B cell (primary cell): ENCODE measurements around the gene CYP1A1. TPM values are rescaled to one million over a fixed set of nuclear protein-coding genes. Genes with fewer than 3 reads are reported as not detected.
"Not testable (repeated sequence)": the region's sequence is repeated elsewhere in the genome, so short reads cannot be mapped to it uniquely, and the experiment has no call there.

Experiments
- ATAC-seq: fragments of 200-7000 bp; cut with Tn5 transposase; one replicate; pipeline ENCODE4 v1.10.0; 2021; ENCODE audit warnings: low read depth, mild to moderate bottlenecking, moderate number of reproducible peaks, moderate library complexity
- CTCF ChIA-PET: fragments of 350-600 bp; sonication (Branson Sonifier 250); formaldehyde crosslinking; loops from one replicate; lab custom pipeline; 2021; ENCODE audit warnings: antibody characterized with exemption, inconsistent platforms; lab: Charles Lee
- POLR2A ChIA-PET: fragments of 350-600 bp; sonication (Branson Sonifier 250); formaldehyde crosslinking; loops from one replicate; lab custom pipeline; 2021; ENCODE audit warnings: antibody characterized with exemption; lab: Charles Lee
- DNase-seq: peaks from one replicate; pipeline ENCODE4 v3.0.0; 2013
- H2AFZ ChIP-seq: 2 replicates; pipeline ENCODE4 v1.6.1; 2012; ENCODE audit warnings: mild to moderate bottlenecking, low read depth, low read length; ENCODE audit not compliant: insufficient read depth, poor library complexity, severe bottlenecking
- H3K27ac ChIP-seq, 2 donors: 1 replicate in 1 of 2; 2 replicates in 1 of 2; pipeline ENCODE4 v1.5.1; 2012 to 2013; ENCODE audit warnings: low read length in 2 of 2, mild to moderate bottlenecking in 2 of 2, moderate library complexity in 1 of 2
- H3K27me3 ChIP-seq, 4 experiments: fragments of 200-600 bp in 1 of 4; sonication (generic) in 1 of 4; replicated peaks in 1 of 4; 1 replicate in 2 of 4; 2 replicates in 2 of 4; pipeline versions ENCODE4 v1.6.1 to v1.7.0; 2013 to 2016; ENCODE audit warnings: low read length in 3 of 4, mild to moderate bottlenecking in 2 of 4, mixed read lengths in 1 of 4, moderate library complexity in 1 of 4; ENCODE audit not compliant: insufficient read depth in 4 of 4, control insufficient read depth in 3 of 4; ENCODE audit errors: control extremely low read depth in 1 of 4
- H3K36me3 ChIP-seq, 2 experiments: replicated peaks in 1 of 2; 1 replicate in 1 of 2; 2 replicates in 1 of 2; pipeline versions ENCODE4 v1.6.1 to v1.7.1; 2013; ENCODE audit warnings: low read length in 1 of 2; ENCODE audit not compliant: insufficient read depth in 2 of 2, control insufficient read depth in 1 of 2; ENCODE audit errors: control extremely low read depth in 1 of 2, extremely low read depth in 1 of 2
- H3K4me1 ChIP-seq, 2 donors: fragments of 200-600 bp in 1 of 2; sonication (generic) in 1 of 2; 1 replicate in 1 of 2; 2 replicates in 1 of 2; pipeline versions ENCODE4 v1.5.1 to v1.6.1; 2013 to 2017; ENCODE audit warnings: low read length in 2 of 2; ENCODE audit not compliant: control insufficient read depth in 2 of 2, insufficient read depth in 2 of 2
- H3K4me2 ChIP-seq: replicated peaks from 2 replicates; pipeline ENCODE3; 2012; ENCODE audit warnings: mild to moderate bottlenecking, low read depth, low read length; ENCODE audit not compliant: poor library complexity, severe bottlenecking
- H3K4me3 ChIP-seq, 5 experiments: fragments of 200-600 bp in 1 of 5; sonication (generic) in 1 of 5; 1 replicate in 3 of 5; 2 replicates in 2 of 5; pipeline versions ENCODE4 v1.5.1 to v1.7.0; 2011 to 2016; ENCODE audit warnings: low read length in 4 of 5, mild to moderate bottlenecking in 4 of 5, low read depth in 2 of 5, control low read depth in 1 of 5, moderate library complexity in 1 of 5; ENCODE audit not compliant: insufficient read depth in 1 of 5; ENCODE audit errors: control extremely low read depth in 1 of 5, extremely low read depth in 1 of 5
- H3K79me2 ChIP-seq: fragments of 200-600 bp; sonication (generic); one replicate; pipeline ENCODE4 v1.6.0; 2016; ENCODE audit warnings: low read length; ENCODE audit not compliant: control insufficient read depth, insufficient read depth
- H3K9ac ChIP-seq: fragments of 200-600 bp; sonication (generic); 2 replicates; pipeline ENCODE4 v1.6.1; 2017; ENCODE audit warnings: mild to moderate bottlenecking, low read length, moderate library complexity
- H3K9me3 ChIP-seq, 3 donors: one replicate each; pipeline versions ENCODE4 v1.6.1 to v1.7.1; 2013; ENCODE audit warnings: low read length in 2 of 3; ENCODE audit not compliant: control insufficient read depth in 2 of 3, insufficient read depth in 1 of 3; ENCODE audit errors: control extremely low read depth in 1 of 3
- H4K20me1 ChIP-seq: 2 replicates; pipeline ENCODE4 v1.6.0; 2012; ENCODE audit warnings: mild to moderate bottlenecking, low read length; ENCODE audit not compliant: insufficient read depth, control insufficient read depth, poor library complexity, severe bottlenecking
- H3K27ac Mint-ChIP-seq: one replicate; pipeline ENCODE4 v1.8.0; 2021; ENCODE audit warnings: mixed read lengths
- H3K27me3 Mint-ChIP-seq: one replicate; pipeline ENCODE4 v1.8.0; 2021; ENCODE audit warnings: mixed read lengths
- H3K4me1 Mint-ChIP-seq: one replicate; pipeline ENCODE4 v1.8.0; 2021; ENCODE audit warnings: mixed read lengths
- H3K4me3 Mint-ChIP-seq: one replicate; pipeline ENCODE4 v1.8.0; 2021; ENCODE audit warnings: mixed read lengths
- H3K9me3 Mint-ChIP-seq: one replicate; pipeline ENCODE4 v1.8.0; 2022; ENCODE audit warnings: mixed read lengths; ENCODE audit not compliant: insufficient read depth
- EZH2 ChIP-seq: IDR thresholded peaks from 2 replicates; pipeline ENCODE4 v1.6.1; 2012; ENCODE audit warnings: borderline replicate concordance, low read depth, mild to moderate bottlenecking, moderate library complexity, low read length; ENCODE audit not compliant: insufficient read depth, poor library complexity, severe bottlenecking
- WGBS: methylation state at CpG from one replicate; pipeline ENCODE4 v1.1.5; 2013; ENCODE audit warnings: missing lambda C conversion rate; ENCODE audit not compliant: insufficient coverage; 5-methylcytosine and 5-hydroxymethylcytosine counted together
- intact Hi-C: fragments of 100-400 bp; cut with micrococcal nuclease; formaldehyde crosslinking; loops from one replicate; pipeline ENCODE4 v1.10.0; 2022
- polyA plus RNA-seq: library from polyadenylated mRNA; depleted of rRNA; stranded (reverse); fragments of >200 nt; gene quantifications from 2 replicates; pipeline ENCODE4 v1.2.3, GENCODE V29; 2012
- total RNA-seq, 2 donors: library from RNA; stranded (reverse); fragments of 120-200 nt in 1 of 2; gene quantifications; 1 replicate in 1 of 2; 2 replicates in 1 of 2; pipeline versions ENCODE4 v1.2.3 to v1.2.4, GENCODE V29; 2013 to 2022
- TF ChIP-seq, protein P1 (sequence below): fragments of 200-600 bp; IDR thresholded peaks from one replicate; pipeline ENCODE4 v1.8.0; 2022; ENCODE audit warnings: antibody characterized with exemption, mild to moderate bottlenecking

CYP1A1 gene
- total and polyA plus RNA-seq, 2 donors (not counting 1 experiment from before 2014, with no cell fraction given), result 0.24 TPM; not detected in 1

DNA sequence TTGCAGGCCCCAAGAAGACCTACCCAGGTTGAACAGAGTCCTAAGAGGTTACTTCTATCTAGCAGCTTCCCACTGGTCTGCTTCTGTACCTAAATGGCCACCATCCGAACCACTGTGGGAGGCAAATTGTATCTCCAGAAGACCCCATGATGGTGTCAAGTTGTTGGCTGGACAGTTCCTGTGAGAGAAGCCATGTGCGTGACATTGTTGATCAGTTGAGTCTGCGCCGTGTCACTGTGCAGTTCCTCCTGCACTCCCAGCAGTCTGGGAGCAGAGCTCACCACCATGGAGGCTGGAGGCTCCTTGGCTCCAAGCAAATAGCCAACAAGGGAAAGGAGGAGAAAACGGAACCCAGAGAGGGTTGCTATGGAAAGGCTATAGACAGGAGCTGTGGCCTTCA lies 7.5 kb upstream of the CYP1A1 start:
- H3K27me3 ChIP-seq, result peaks cover 0 to 33% (median 15%) of the 10 kb centered on the region in 4 experiments
- H3K79me2 ChIP-seq, result no peaks in the 10 kb centered on the region
- Mint-ChIP-seq H3K27me3 (peaks cover 56% of the 10 kb centered on the region), H3K27ac (no peak overlapping the region), H3K9me3 (peaks cover under 1% of the 10 kb centered on the region), H3K4me3 (no peak overlapping the region), H3K4me1 (no peaks in the 10 kb centered on the region)
- ATAC-seq (no peak), DNase-seq (no peak)
- H3K27ac ChIP-seq, result no peak overlapping the region
- H2AFZ ChIP-seq, result no peak overlapping the region
- 93% methylated on average over 4 of the region's 5 CpGs for WGBS
- no peaks in the 10 kb centered on the region for H3K4me1 ChIP-seq
- H3K4me3 ChIP-seq, result no peak overlapping the region
- intact Hi-C loops, result no loop called here
- no peak overlapping the region for H3K9ac ChIP-seq
- H3K4me2 ChIP-seq, result no peak overlapping the region
- TF ChIP-seq EZH2, result no peak
- TF ChIP-seq, protein P1, sequence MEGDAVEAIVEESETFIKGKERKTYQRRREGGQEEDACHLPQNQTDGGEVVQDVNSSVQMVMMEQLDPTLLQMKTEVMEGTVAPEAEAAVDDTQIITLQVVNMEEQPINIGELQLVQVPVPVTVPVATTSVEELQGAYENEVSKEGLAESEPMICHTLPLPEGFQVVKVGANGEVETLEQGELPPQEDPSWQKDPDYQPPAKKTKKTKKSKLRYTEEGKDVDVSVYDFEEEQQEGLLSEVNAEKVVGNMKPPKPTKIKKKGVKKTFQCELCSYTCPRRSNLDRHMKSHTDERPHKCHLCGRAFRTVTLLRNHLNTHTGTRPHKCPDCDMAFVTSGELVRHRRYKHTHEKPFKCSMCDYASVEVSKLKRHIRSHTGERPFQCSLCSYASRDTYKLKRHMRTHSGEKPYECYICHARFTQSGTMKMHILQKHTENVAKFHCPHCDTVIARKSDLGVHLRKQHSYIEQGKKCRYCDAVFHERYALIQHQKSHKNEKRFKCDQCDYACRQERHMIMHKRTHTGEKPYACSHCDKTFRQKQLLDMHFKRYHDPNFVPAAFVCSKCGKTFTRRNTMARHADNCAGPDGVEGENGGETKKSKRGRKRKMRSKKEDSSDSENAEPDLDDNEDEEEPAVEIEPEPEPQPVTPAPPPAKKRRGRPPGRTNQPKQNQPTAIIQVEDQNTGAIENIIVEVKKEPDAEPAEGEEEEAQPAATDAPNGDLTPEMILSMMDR, result no peak
- no peaks in the 10 kb centered on the region for H4K20me1 ChIP-seq
- no peaks in the 10 kb centered on the region for H3K36me3 ChIP-seq
- ChIA-PET POLR2A (no interaction called here), CTCF (no interaction called here)
- H3K9me3 ChIP-seq, result peaks cover 0 to 15% (median under 1%) of the 10 kb centered on the region in 3 donors

DNA sequence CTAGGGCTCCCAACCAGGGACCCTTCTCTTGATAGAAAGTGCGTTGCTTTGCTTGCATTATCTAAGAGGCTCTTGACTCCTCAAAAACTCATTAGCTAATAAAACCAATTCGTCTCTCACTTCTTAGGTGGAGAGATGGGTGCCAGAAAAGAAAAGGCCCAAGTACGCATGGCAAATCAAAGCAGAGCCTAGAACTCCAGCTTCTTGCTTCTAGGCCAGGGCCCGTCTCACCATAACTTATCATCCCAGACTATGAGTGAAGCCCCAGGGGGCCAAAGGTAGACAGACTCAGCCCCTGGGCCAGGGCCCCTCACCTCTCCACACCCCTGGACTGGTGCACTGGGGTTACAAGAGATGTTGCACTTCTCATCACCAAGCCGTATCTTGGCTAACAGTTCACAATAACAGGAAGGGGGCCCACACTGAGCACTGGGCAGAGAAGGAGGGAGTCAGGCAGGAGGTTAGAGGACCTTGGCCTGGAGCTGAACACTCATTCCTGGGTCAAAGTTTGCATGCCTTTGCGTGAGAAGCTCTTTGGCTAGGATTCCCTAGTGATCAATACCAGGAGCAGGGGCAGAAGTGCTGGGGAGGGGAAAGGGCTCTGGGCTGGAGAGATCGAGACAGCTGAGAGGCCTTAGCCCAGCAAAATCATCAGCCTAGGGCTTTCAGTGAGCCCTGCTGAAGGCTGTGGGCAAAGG lies 5.4 kb upstream of the CYP1A1 start:
- Mint-ChIP-seq H3K27ac (no peak overlapping the region), H3K27me3 (peaks cover 62% of the 10 kb centered on the region), H3K4me3 (no peak overlapping the region), H3K4me1 (peaks cover 10% of the 10 kb centered on the region), H3K9me3 (no peaks in the 10 kb centered on the region)
- Histone ChIP-seq H2AFZ (no peak overlapping the region), H4K20me1 (no peaks in the 10 kb centered on the region), H3K9me3 (peaks cover 0 to 25% (median 0%) of the 10 kb centered on the region in 3 donors), H3K79me2 (no peaks in the 10 kb centered on the region), H3K4me2 (no peak overlapping the region), H3K27me3 (peaks cover 0 to 50% (median 24%) of the 10 kb centered on the region in 4 experiments), H3K9ac (no peak overlapping the region), H3K27ac (no peak overlapping the region), H3K4me3 (no peak overlapping the region), H3K4me1 (peaks cover 11 to 14% of the 10 kb centered on the region in 2 donors), H3K36me3 (no peaks in the 10 kb centered on the region)
- ChIA-PET POLR2A (interaction anchor here (0.6 kb wide), 1 partner anchor 11 kb away, joined by 3 read pairs; no protein-coding TSS in a partner anchor), CTCF (no interaction called here)
- no peak for DNase-seq
- no peak for ATAC-seq
- TF ChIP-seq, protein P1, result no peak
- no peak for TF ChIP-seq EZH2
- WGBS, result 81% methylated on average over 3 of the region's 7 CpGs
- intact Hi-C loops, result no loop called here

DNA sequence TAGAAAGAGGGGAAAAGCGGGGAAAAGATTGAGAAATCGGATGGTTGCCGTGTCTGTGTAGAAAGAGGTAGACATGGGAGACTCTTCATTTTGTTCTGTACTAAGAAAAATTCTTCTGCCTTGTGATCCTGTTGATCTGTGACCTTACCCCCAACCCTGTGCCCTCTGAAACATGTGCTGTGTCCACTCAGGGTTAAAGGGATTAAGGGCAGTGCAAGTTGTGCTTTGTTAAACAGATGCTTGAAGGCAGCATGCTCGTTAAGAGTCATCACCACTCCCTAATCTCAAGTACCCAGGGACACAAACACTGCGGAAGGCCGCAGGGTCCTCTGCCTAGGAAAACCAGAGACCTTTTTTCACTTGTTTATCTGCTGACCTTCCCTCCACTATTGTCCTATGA lies 4.0 kb upstream of the CYP1A1 start:
- Histone ChIP-seq H3K27me3 (peaks cover 0 to 59% (median 27%) of the 10 kb centered on the region in 4 experiments), H3K4me1 (peaks cover 14 to 16% of the 10 kb centered on the region in 2 donors), H3K9me3 (peaks cover 0 to 26% (median 0%) of the 10 kb centered on the region in 3 donors)
- no CpG with 5 or more reads among the region's 6 CpGs for WGBS
- DNase-seq, ATAC-seq, H2AFZ ChIP-seq, H3K4me3 ChIP-seq, H3K4me3 Mint-ChIP-seq, H3K79me2 ChIP-seq, H3K36me3 ChIP-seq, H3K9ac ChIP-seq, H3K4me2 ChIP-seq, intact Hi-C loops, H3K9me3 Mint-ChIP-seq, CTCF ChIA-PET, H3K27ac ChIP-seq, POLR2A ChIA-PET, H3K27ac Mint-ChIP-seq, H4K20me1 ChIP-seq: not testable (repeated sequence)
- H3K27me3 Mint-ChIP-seq, result peaks cover 56% of the 10 kb centered on the region
- H3K4me1 Mint-ChIP-seq, result peaks cover 15% of the 10 kb centered on the region
